Retinal pigment epithelial cell (primary cell): ENCODE measurements around the gene TMEM204.

Experiments used
- DNase-seq: peaks from one replicate; pipeline ENCODE4 v3.0.0-alpha.2; 2010; ENCODE audit warnings: low read depth
- H3K4me3 ChIP-seq: 2 replicates; pipeline ENCODE4 v1.5.1; 2011; ENCODE audit warnings: mild to moderate bottlenecking, low read length, control low read depth, moderate library complexity
- CTCF ChIP-seq: conservative IDR thresholded peaks from 2 replicates; pipeline ENCODE4 v1.5.1; 2011; ENCODE audit warnings: low read depth, low read length, control low read depth, inconsistent platforms

TMEM204 gene

GRCh38 chr16:1505912-1506311 lies 27.6 kb upstream of the TMEM204 start:
- DNase-seq: no peak
- no peak overlapping the region for H3K4me3 ChIP-seq

GRCh38 chr16:1506494-1507213 lies 26.8 kb upstream of the TMEM204 start:
- DNase-seq: no peak
- no peak overlapping the region for H3K4me3 ChIP-seq
- no peak for TF ChIP-seq CTCF

More at GRCh38 chr16:1505912-1506311, 27.6 kb upstream of the TMEM204 start:
- TF ChIP-seq CTCF: no peak

- DNase-seq: no peak
- H3K4me3 ChIP-seq: no peak overlapping the region
- no peak for TF ChIP-seq CTCF
These were observed 24.8 kb upstream of the TMEM204 start for GRCh38 chr16:1508494-1509187.

- TF ChIP-seq CTCF: no peak
- DNase-seq: no peak
- H3K4me3 ChIP-seq: no peak overlapping the region
These were observed 23.9 kb upstream of the TMEM204 start for GRCh38 chr16:1509307-1510221.

GRCh38 chr16:1510272-1510671 lies 23.2 kb upstream of the TMEM204 start:
- no peak overlapping the region for H3K4me3 ChIP-seq
- no peak for DNase-seq
- no peak for TF ChIP-seq CTCF

- TF ChIP-seq CTCF: no peak
- H3K4me3 ChIP-seq: no peak overlapping the region
- DNase-seq: no peak
These were observed 22.5 kb upstream of the TMEM204 start for GRCh38 chr16:1510941-1511351.
